Thoracic aorta (tissue), 2 donors: ENCODE measurements around the gene AIDA. TPM values are rescaled to one million over a fixed set of nuclear protein-coding genes. Genes with fewer than 3 reads are reported as not detected.

Experiments
- ATAC-seq: fragments of 150-250 bp; one replicate; pipeline ENCODE4 v1.8.0; 2017; ENCODE audit warnings: low read depth; ENCODE audit not compliant: insufficient number of reproducible peaks, low FRiP score
- DNase-seq: peaks from one replicate; pipeline ENCODE4 v3.0.0-alpha.2; 2020; ENCODE audit warnings: low spot score
- H3K27ac ChIP-seq, 2 donors: fragments of 200-600 bp; sonication (generic); 1 replicate in 1 of 2; 2 replicates in 1 of 2; pipeline ENCODE4 v1.5.1; 2016; ENCODE audit warnings: mild to moderate bottlenecking in 2 of 2, moderate library complexity in 2 of 2
- H3K27me3 ChIP-seq: fragments of 200-600 bp; sonication (generic); replicated peaks from 2 replicates; pipeline ENCODE4 v1.6.0; 2016; ENCODE audit warnings: mild to moderate bottlenecking; ENCODE audit not compliant: insufficient read depth
- H3K36me3 ChIP-seq: fragments of 200-600 bp; sonication (generic); one replicate; pipeline ENCODE4 v1.5.1; 2016
- H3K4me1 ChIP-seq, 2 donors: fragments of 200-600 bp; sonication (generic); 1 replicate in 1 of 2; 2 replicates in 1 of 2; pipeline versions ENCODE4 v1.5.1 to v1.6.0; 2016; ENCODE audit warnings: low read depth in 2 of 2, mild to moderate bottlenecking in 1 of 2; ENCODE audit not compliant: control insufficient read depth in 1 of 2
- H3K4me3 ChIP-seq: fragments of 200-600 bp; sonication (generic); 2 replicates; pipeline ENCODE4 v1.5.1; 2016; ENCODE audit warnings: mild to moderate bottlenecking
- H3K9me3 ChIP-seq: fragments of 200-600 bp; sonication (generic); 2 replicates; pipeline ENCODE4 v1.5.1; 2016
- CTCF ChIP-seq: fragments of 200-600 bp; sonication (generic); IDR thresholded peaks from one replicate; pipeline ENCODE4 v1.5.1; 2019; ENCODE audit warnings: antibody characterized with exemption
- total RNA-seq, 2 donors: library from RNA; depleted of rRNA; stranded (reverse); fragments of >200 nt; gene quantifications; one replicate each; pipeline versions ENCODE4 v1.1.0 to v1.2.3, GENCODE V29; 2016

The AIDA gene
- total RNA-seq, 2 donors from 2014 or later: 59.2 to 61.7 TPM

GRCh38 chr1:222644636-222644980 is 67.7 kb downstream of the AIDA start:
- Histone ChIP-seq H3K27me3 (no peaks in the 10 kb centered on the region), H3K27ac (peak overlapping the region; percentile 90 to 96), H3K4me3 (peak overlapping the region; percentile 90), H3K36me3 (peaks cover under 1% of the 10 kb centered on the region), H3K4me1 (peaks cover 4 to 11% of the 10 kb centered on the region in 2 donors), H3K9me3 (no peaks in the 10 kb centered on the region)
- TF ChIP-seq CTCF: no peak
- ATAC-seq: no peak
- no peak for DNase-seq

GRCh38 chr1:222643938-222644635 is 68.2 kb downstream of the AIDA start:
- peak; percentile 99 for ATAC-seq
- no peaks in the 10 kb centered on the region for H3K9me3 ChIP-seq
- peaks cover 4 to 11% of the 10 kb centered on the region in 2 donors for H3K4me1 ChIP-seq
- H3K27me3 ChIP-seq: no peaks in the 10 kb centered on the region
- TF ChIP-seq CTCF: no peak
- peak overlapping the region; percentile 90 for H3K4me3 ChIP-seq
- no peaks in the 10 kb centered on the region for H3K36me3 ChIP-seq
- peak; percentile 94 for DNase-seq
- H3K27ac ChIP-seq: peak overlapping the region; percentile 90 to 96

- Histone ChIP-seq H3K4me3 (peak overlapping the region; percentile 90), H3K36me3 (no peaks in the 10 kb centered on the region), H3K27me3 (no peaks in the 10 kb centered on the region), H3K27ac (peak overlapping the region; percentile 90 to 96), H3K9me3 (no peaks in the 10 kb centered on the region), H3K4me1 (peaks cover 4 to 11% of the 10 kb centered on the region in 2 donors)
- no peak for TF ChIP-seq CTCF
- DNase-seq (no peak), ATAC-seq (peak; percentile 69)
These were observed 68.7 kb downstream of the AIDA start for GRCh38 chr1:222643606-222643937.

- Histone ChIP-seq H3K27ac (no peak overlapping the region), H3K4me3 (no peak overlapping the region), H3K27me3 (no peaks in the 10 kb centered on the region), H3K4me1 (peaks cover 4 to 11% of the 10 kb centered on the region in 2 donors), H3K9me3 (no peaks in the 10 kb centered on the region), H3K36me3 (no peaks in the 10 kb centered on the region)
- TF ChIP-seq CTCF: no peak
- DNase-seq (no peak), ATAC-seq (no peak)
These were observed 69.8 kb downstream of the AIDA start for GRCh38 chr1:222642468-222642867.

- H3K27ac ChIP-seq: no peak overlapping the region
- H3K4me1 ChIP-seq: peaks cover 4 to 11% of the 10 kb centered on the region in 2 donors
- H3K27me3 ChIP-seq: no peaks in the 10 kb centered on the region
- no peaks in the 10 kb centered on the region for H3K36me3 ChIP-seq
- TF ChIP-seq CTCF: no peak
- H3K9me3 ChIP-seq: no peaks in the 10 kb centered on the region
- no peak overlapping the region for H3K4me3 ChIP-seq
- ATAC-seq: no peak
- no peak for DNase-seq
These were observed 70.9 kb downstream of the AIDA start for GRCh38 chr1:222641269-222641948.
